ENCODE data around the gene PGLYRP2. TPM values are rescaled to one million over a fixed set of nuclear protein-coding genes. Genes with fewer than 3 reads are reported as not detected.
A peak's percentile ranks its signal among the peaks of the same experiment; 100 is the strongest.

The PGLYRP2 gene
- total and polyA plus RNA-seq, 2 donors (not counting 3 experiments of a cell fraction or from before 2014, with no cell fraction given), result 0.03 to 0.18 TPM

GRCh38 chr19:15448778-15449619 lies 30.3 kb downstream of the PGLYRP2 start:
- intact Hi-C loops (cut with micrococcal nuclease), result no loop called here
- Histone ChIP-seq H2AFZ (ENCODE audit: low read depth, low read length) (peak overlapping the region; percentile 41), H4K20me1 (replicated peaks; ENCODE audit: control insufficient read depth, extremely low read depth, insufficient read depth, low read length) (no peaks in the 10 kb centered on the region), H3K4me1 (ENCODE audit: control insufficient read depth, extremely low read depth, insufficient read depth, low read length) (peaks cover 17% of the 10 kb centered on the region), H3K4me3 (replicated peaks in 1 of 3; ENCODE audit: insufficient read depth in 1 of 3, low read depth in 1 of 3, low read length in 3 of 3) (peak overlapping the region in 2 of 3 experiments; percentile 2 to 64), H3K79me2 (ENCODE audit: control insufficient read depth, insufficient read depth, low read length) (no peaks in the 10 kb centered on the region), H3K9me3 (replicated peaks; ENCODE audit: control insufficient read depth, insufficient read depth, low read length) (no peaks in the 10 kb centered on the region), H3K36me3 (ENCODE audit: control insufficient read depth in 2 of 2, extremely low read depth in 1 of 2, insufficient read depth in 2 of 2, low read length in 2 of 2) (no peaks in the 10 kb centered on the region), H3K4me2 (ENCODE audit: insufficient read depth, low read length) (peak overlapping the region; percentile 53), H3K9me1 (replicated peaks; ENCODE audit: control insufficient read depth, extremely low read depth, insufficient read depth, low read length) (no peaks in the 10 kb centered on the region), H3K9ac (replicated peaks; ENCODE audit: extremely low read depth, insufficient read depth, low read length) (no peak overlapping the region), H3K27me3 (ENCODE audit: control insufficient read depth in 2 of 2, insufficient read depth in 2 of 2, low read length in 2 of 2) (no peaks in the 10 kb centered on the region), H3K27ac (ENCODE audit: insufficient read depth, low read depth, low read length) (no peak overlapping the region)
- CTCF ChIA-PET, result interaction anchor here (1.0 to 1.5 kb wide), 2 partner anchors 16 to 30 kb away, joined by 3 read pairs; partner anchors contain the start of gene AKAP8L
- TF ChIP-seq POLR2A (IDR thresholded peaks at IDR 0.05; ENCODE audit: low read depth, low read length) (no peak), FOS (IDR thresholded peaks at IDR 0.05; ENCODE audit: borderline replicate concordance, insufficient read depth, low read length) (no peak), GATA2 (IDR thresholded peaks at IDR 0.05; ENCODE audit: insufficient read depth, insufficient read length, low read depth, low read length) (no peak), MYC (IDR thresholded peaks at IDR 0.05; ENCODE audit: low read depth, low read length) (no peak), CTCF (IDR thresholded peaks at IDR 0.05; ENCODE audit: extremely low read depth in 1 of 2, insufficient read depth in 1 of 2, low read depth in 1 of 2, low read length in 2 of 2) (no peak), POLR2AphosphoS5 (IDR thresholded peaks at IDR 0.05; ENCODE audit: insufficient read depth, low read depth, low read length) (no peak), EZH2 (IDR thresholded peaks at IDR 0.05; ENCODE audit: borderline replicate concordance, low read depth, low read length, severe bottlenecking) (no peak), JUN (IDR thresholded peaks at IDR 0.05; ENCODE audit: borderline replicate concordance, insufficient read depth, insufficient read length, low read depth) (no peak)
- TF ChIP-seq, protein P1, sequence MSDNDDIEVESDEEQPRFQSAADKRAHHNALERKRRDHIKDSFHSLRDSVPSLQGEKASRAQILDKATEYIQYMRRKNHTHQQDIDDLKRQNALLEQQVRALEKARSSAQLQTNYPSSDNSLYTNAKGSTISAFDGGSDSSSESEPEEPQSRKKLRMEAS (IDR thresholded peaks at IDR 0.05; ENCODE audit: insufficient read depth, insufficient read length), result no peak
- POLR2A ChIA-PET, result no interaction called here
- no TSS peak for BruUV-seq (replicated peaks)
- DNase-seq (ENCODE audit: low read depth, low spot score), result peak; percentile 25
- FAIRE-seq, result no peak
- dilution Hi-C loops (cut with MboI; ENCODE audit: extremely low pct_ligation_motif_present, low sequenced_read_pairs), result no loop called here
